AG09309 (cell line): ENCODE data around the gene HOXC10.

Experiments
- DNase-seq: peaks from one replicate; pipeline ENCODE4 v3.0.0-alpha.2; 2010; ENCODE audit warnings: low read depth
- H3K4me3 ChIP-seq: 2 replicates; pipeline ENCODE4 v1.5.1; 2011; ENCODE audit warnings: mild to moderate bottlenecking, low read depth, low read length, moderate library complexity; ENCODE audit not compliant: control insufficient read depth
- CTCF ChIP-seq: IDR thresholded peaks from 2 replicates; pipeline ENCODE4 v1.5.1; 2011; ENCODE audit warnings: mild to moderate bottlenecking, low read depth, low read length, inconsistent platforms; ENCODE audit not compliant: insufficient read depth, control insufficient read depth; ENCODE audit errors: missing control alignments

The HOXC10 gene

GRCh38 chr12:54025499-54026405 lies 40.8 kb downstream of the HOXC10 start:
- no peak overlapping the region for H3K4me3 ChIP-seq
- no peak for TF ChIP-seq CTCF
- DNase-seq, result no peak

- no peak for DNase-seq
- no peak for TF ChIP-seq CTCF
- H3K4me3 ChIP-seq, result no peak overlapping the region
Observed at GRCh38 chr12:54026640-54027441, 41.9 kb downstream of the HOXC10 start.

GRCh38 chr12:54027442-54027786 lies 42.5 kb downstream of the HOXC10 start:
- DNase-seq, result no peak
- no peak for TF ChIP-seq CTCF
- H3K4me3 ChIP-seq, result no peak overlapping the region

- DNase-seq, result no peak
- H3K4me3 ChIP-seq, result no peak within 1 kb of the TSS
- no peak for TF ChIP-seq CTCF
Observed at GRCh38 chr12:54028314-54029201, 43.6 kb downstream of the HOXC10 start, which contains the start of gene HOXC6. TSS of gene HOXC6 (plus strand) at chr12:54028440. CDS start at chr12:54028522, 82 bp downstream.

- no peak for DNase-seq
- no peak overlapping the region for H3K4me3 ChIP-seq
- TF ChIP-seq CTCF, result no peak
Observed at GRCh38 chr12:54029529-54030441, 44.8 kb downstream of the HOXC10 start.

DNA sequence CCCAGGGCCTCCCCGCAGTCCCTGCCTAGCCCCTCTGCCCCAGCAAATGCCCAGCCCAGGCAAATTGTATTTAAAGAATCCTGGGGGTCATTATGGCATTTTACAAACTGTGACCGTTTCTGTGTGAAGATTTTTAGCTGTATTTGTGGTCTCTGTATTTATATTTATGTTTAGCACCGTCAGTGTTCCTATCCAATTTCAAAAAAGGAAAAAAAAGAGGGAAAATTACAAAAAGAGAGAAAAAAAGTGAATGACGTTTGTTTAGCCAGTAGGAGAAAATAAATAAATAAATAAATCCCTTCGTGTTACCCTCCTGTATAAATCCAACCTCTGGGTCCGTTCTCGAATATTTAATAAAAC lies 45.5 kb downstream of the HOXC10 start:
- H3K4me3 ChIP-seq, result no peak overlapping the region
- DNase-seq, result no peak
- TF ChIP-seq CTCF, result no peak
